MM.1S (cell line): Measurements from ENCODE around the gene PDZRN4.

Experiments used
- DNase-seq: peaks from one replicate; pipeline ENCODE4 v3.0.0-alpha.2; 2015
- H2AFZ ChIP-seq: fragments of 300-600 bp; sonication (generic); 2 replicates; pipeline ENCODE4 v1.6.0; 2016; ENCODE audit warnings: antibody characterized with exemption, low read length
- H3F3A ChIP-seq: fragments of 300-600 bp; sonication (generic); 2 replicates; pipeline ENCODE4 v1.6.1; 2016; ENCODE audit warnings: mild to moderate bottlenecking, antibody characterized with exemption, low read length, moderate library complexity, mixed read lengths; ENCODE audit not compliant: insufficient read depth
- H3K27ac ChIP-seq: fragments of 300-600 bp; sonication (generic); 2 replicates; pipeline ENCODE4 v1.5.1; 2016; ENCODE audit warnings: mild to moderate bottlenecking, low read length
- H3K27me3 ChIP-seq: fragments of 300-600 bp; sonication (generic); replicated peaks from 2 replicates; pipeline ENCODE4 v1.6.0; 2016; ENCODE audit warnings: low read length; ENCODE audit not compliant: insufficient read depth
- H3K36me3 ChIP-seq: fragments of 300-600 bp; sonication (generic); replicated peaks from 2 replicates; pipeline ENCODE4 v1.6.1; 2016; ENCODE audit warnings: mild to moderate bottlenecking, low read length, mixed read lengths; ENCODE audit not compliant: insufficient read depth
- H3K4me1 ChIP-seq: fragments of 300-600 bp; sonication (generic); 2 replicates; pipeline ENCODE4 v1.6.1; 2016; ENCODE audit warnings: low read length, mixed read lengths
- H3K4me2 ChIP-seq: fragments of 300-600 bp; sonication (generic); 2 replicates; pipeline ENCODE4 v1.6.0; 2016; ENCODE audit warnings: low read depth, low read length
- H3K4me3 ChIP-seq: fragments of 300-600 bp; sonication (generic); 2 replicates; pipeline ENCODE4 v1.5.1; 2016; ENCODE audit warnings: low read length, mixed read lengths
- H3K79me2 ChIP-seq: fragments of 300-600 bp; sonication (generic); 2 replicates; pipeline ENCODE4 v1.6.1; 2016; ENCODE audit warnings: mixed run types, low read length, mixed read lengths
- H3K9ac ChIP-seq: fragments of 300-600 bp; sonication (generic); 2 replicates; pipeline ENCODE4 v1.6.1; 2016; ENCODE audit warnings: low read length, mixed read lengths
- H3K9me2 ChIP-seq: fragments of 300-600 bp; sonication (generic); replicated peaks from 2 replicates; pipeline ENCODE4 v1.6.1; 2016; ENCODE audit warnings: mild to moderate bottlenecking, low read length, mixed read lengths; ENCODE audit not compliant: insufficient read depth
- H3K9me3 ChIP-seq: fragments of 300-600 bp; sonication (generic); replicated peaks from 2 replicates; pipeline ENCODE4 v1.6.1; 2016; ENCODE audit warnings: mild to moderate bottlenecking, low read length, mixed read lengths; ENCODE audit not compliant: insufficient read depth
- H4K20me1 ChIP-seq: fragments of 300-600 bp; sonication (generic); 2 replicates; pipeline ENCODE4 v1.6.1; 2016; ENCODE audit warnings: mild to moderate bottlenecking, low read length, moderate library complexity, mixed read lengths; ENCODE audit not compliant: insufficient read depth
- EZH2 ChIP-seq: fragments of 300-600 bp; sonication (generic); optimal IDR thresholded peaks from 2 replicates; pipeline ENCODE3; 2017; ENCODE audit warnings: low read depth, mild to moderate bottlenecking, antibody characterized with exemption, low read length, mixed read lengths
- EZH2phosphoT487 ChIP-seq: fragments of 300-600 bp; sonication (generic); IDR thresholded peaks from 2 replicates; pipeline ENCODE4 v1.6.1; 2018; ENCODE audit warnings: antibody characterized with exemption, low read length
- TF ChIP-seq, protein P1 (sequence below): fragments of 300-600 bp; sonication (generic); IDR thresholded peaks from 2 replicates; pipeline ENCODE4 v1.5.1; 2016; ENCODE audit warnings: antibody characterized with exemption, low read length, mixed read lengths

The PDZRN4 gene

DNA sequence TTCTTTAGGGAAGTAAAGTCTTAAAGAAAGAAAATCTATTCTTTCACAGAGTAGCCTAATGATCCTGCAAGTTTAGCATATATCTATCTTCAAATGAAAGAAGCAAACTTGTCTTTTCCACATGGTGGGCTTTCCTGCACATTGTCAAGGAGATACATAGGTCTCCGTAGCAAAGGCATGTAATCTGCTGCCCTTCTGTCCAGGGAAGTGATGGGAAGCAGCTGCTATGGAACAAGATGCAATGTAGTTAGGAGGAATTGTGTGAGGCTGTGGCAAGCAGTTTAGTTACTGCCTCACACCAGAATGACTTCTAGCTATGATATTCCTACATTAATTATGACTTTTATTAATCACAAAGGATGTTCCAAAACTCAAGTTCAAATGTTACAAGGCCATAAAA, 174.4 kb downstream of the PDZRN4 start:
- no peak overlapping the region for H3K4me3 ChIP-seq
- no peaks in the 10 kb centered on the region for H4K20me1 ChIP-seq
- H3K79me2 ChIP-seq: no peaks in the 10 kb centered on the region
- no peak overlapping the region for H3K4me2 ChIP-seq
- H3K9me2 ChIP-seq: no peaks in the 10 kb centered on the region
- no peak for DNase-seq
- H3F3A ChIP-seq: no peaks in the 10 kb centered on the region
- H3K9me3 ChIP-seq: no peaks in the 10 kb centered on the region
- no peak overlapping the region for H3K9ac ChIP-seq
- H3K36me3 ChIP-seq: no peaks in the 10 kb centered on the region
- H3K27ac ChIP-seq: no peak overlapping the region
- no peaks in the 10 kb centered on the region for H3K4me1 ChIP-seq
- H2AFZ ChIP-seq: no peak overlapping the region
- TF ChIP-seq, protein P1, sequence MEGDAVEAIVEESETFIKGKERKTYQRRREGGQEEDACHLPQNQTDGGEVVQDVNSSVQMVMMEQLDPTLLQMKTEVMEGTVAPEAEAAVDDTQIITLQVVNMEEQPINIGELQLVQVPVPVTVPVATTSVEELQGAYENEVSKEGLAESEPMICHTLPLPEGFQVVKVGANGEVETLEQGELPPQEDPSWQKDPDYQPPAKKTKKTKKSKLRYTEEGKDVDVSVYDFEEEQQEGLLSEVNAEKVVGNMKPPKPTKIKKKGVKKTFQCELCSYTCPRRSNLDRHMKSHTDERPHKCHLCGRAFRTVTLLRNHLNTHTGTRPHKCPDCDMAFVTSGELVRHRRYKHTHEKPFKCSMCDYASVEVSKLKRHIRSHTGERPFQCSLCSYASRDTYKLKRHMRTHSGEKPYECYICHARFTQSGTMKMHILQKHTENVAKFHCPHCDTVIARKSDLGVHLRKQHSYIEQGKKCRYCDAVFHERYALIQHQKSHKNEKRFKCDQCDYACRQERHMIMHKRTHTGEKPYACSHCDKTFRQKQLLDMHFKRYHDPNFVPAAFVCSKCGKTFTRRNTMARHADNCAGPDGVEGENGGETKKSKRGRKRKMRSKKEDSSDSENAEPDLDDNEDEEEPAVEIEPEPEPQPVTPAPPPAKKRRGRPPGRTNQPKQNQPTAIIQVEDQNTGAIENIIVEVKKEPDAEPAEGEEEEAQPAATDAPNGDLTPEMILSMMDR: no peak
- TF ChIP-seq EZH2phosphoT487: no peak
- no peak for TF ChIP-seq EZH2
- H3K27me3 ChIP-seq: no peaks in the 10 kb centered on the region

DNA sequence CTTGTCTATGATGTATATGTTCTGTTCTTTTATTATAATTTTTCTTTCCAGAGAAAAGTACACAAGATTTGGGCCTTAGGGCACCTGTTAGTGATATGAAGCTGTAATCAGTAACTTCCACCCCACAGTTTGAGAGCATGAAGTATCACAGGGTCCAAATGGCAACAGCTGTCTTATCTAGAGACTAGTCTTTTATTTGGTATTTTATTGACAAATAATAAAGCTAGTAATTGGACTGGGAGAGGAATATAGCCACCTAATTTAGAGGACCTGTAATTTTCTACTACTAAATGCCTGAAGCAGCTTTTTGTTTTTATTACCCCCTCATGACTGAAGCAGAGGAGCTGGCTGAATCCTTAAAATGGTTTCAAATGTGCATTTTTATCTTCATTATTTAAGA, 174.8 kb downstream of the PDZRN4 start:
- Histone ChIP-seq H3K9me2 (no peaks in the 10 kb centered on the region), H3K79me2 (no peaks in the 10 kb centered on the region), H2AFZ (no peak overlapping the region), H3K4me3 (no peak overlapping the region), H3K27ac (no peak overlapping the region), H4K20me1 (no peaks in the 10 kb centered on the region), H3K4me1 (no peaks in the 10 kb centered on the region), H3K9me3 (no peaks in the 10 kb centered on the region), H3K27me3 (no peaks in the 10 kb centered on the region), H3K4me2 (no peak overlapping the region), H3K36me3 (no peaks in the 10 kb centered on the region), H3K9ac (no peak overlapping the region), H3F3A (no peaks in the 10 kb centered on the region)
- TF ChIP-seq, protein P1: no peak
- TF ChIP-seq EZH2: no peak
- TF ChIP-seq EZH2phosphoT487: no peak
- DNase-seq: no peak

DNA sequence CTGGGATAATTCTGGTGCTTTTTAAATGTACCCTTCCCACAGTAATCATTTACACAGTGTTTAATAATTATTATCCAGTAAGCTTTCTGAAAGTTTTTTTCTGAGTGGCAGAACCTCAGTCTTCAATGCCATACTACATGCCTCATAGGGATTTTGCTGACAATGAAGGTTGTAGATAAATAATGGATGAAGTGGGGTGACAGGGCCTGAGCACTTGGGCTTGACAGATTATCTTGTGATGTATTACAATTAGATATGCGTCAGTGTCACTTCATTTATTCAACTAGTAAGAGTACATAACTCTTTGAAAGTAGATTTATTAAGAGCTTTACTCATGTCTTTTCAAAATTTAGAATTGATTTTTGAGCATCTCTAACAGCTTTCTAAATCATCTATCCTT, 176.1 kb downstream of the PDZRN4 start:
- no peak for TF ChIP-seq EZH2phosphoT487
- TF ChIP-seq, protein P1: no peak
- no peak for TF ChIP-seq EZH2
- Histone ChIP-seq H3K4me1 (no peaks in the 10 kb centered on the region), H3K4me3 (no peak overlapping the region), H3K9me3 (no peaks in the 10 kb centered on the region), H4K20me1 (no peaks in the 10 kb centered on the region), H3K27me3 (no peaks in the 10 kb centered on the region), H2AFZ (no peak overlapping the region), H3K79me2 (no peaks in the 10 kb centered on the region), H3F3A (no peaks in the 10 kb centered on the region), H3K27ac (no peak overlapping the region), H3K9ac (no peak overlapping the region), H3K36me3 (no peaks in the 10 kb centered on the region), H3K9me2 (no peaks in the 10 kb centered on the region), H3K4me2 (no peak overlapping the region)
- DNase-seq: no peak
